SK-N-SH treated with all-trans-retinoic acid at 6 μM for 48 hours (cell line): Measurements from ENCODE around the gene TRIM33.

Experiments
- ATAC-seq: fragments of 200-7000 bp; cut with Tn5 transposase; 3 replicates; pipeline ENCODE4 v1.9.1; 2020; ENCODE audit warnings: mild to moderate bottlenecking, moderate library complexity
- ARNTL ChIP-seq: fragments of 450-650 bp; formaldehyde crosslinking; IDR thresholded peaks from 2 replicates; pipeline ENCODE4 v1.5.0; 2020; ENCODE audit warnings: low read depth, mild to moderate bottlenecking, moderate library complexity, borderline replicate concordance
- BACH2 ChIP-seq: fragments of 250-450 bp; sonication (Bioruptor Pico); IDR thresholded peaks from 2 replicates; pipeline ENCODE4 v1.9.0; 2021; ENCODE audit warnings: mild to moderate bottlenecking, borderline replicate concordance
- CREB5 ChIP-seq: fragments of 250-450 bp; sonication (Bioruptor Pico); IDR thresholded peaks from 2 replicates; pipeline ENCODE4 v1.5.1; 2020; ENCODE audit warnings: low read depth, mild to moderate bottlenecking, moderate library complexity
- CSDC2 ChIP-seq: fragments of 250-450 bp; sonication (Bioruptor Pico); IDR thresholded peaks from 2 replicates; pipeline ENCODE4 v1.5.0; 2020; ENCODE audit warnings: mild to moderate bottlenecking, moderate library complexity
- CSRNP3 ChIP-seq: fragments of 250-450 bp; sonication (Bioruptor Pico); IDR thresholded peaks from 2 replicates; pipeline ENCODE4 v1.5.1; 2021; ENCODE audit warnings: mild to moderate bottlenecking, moderate library complexity
- ESRRG ChIP-seq: fragments of 250-450 bp; sonication (Bioruptor Pico); IDR thresholded peaks from 2 replicates; pipeline ENCODE4 v1.6.1; 2021; ENCODE audit warnings: mild to moderate bottlenecking
- GLIS3 ChIP-seq: fragments of 250-450 bp; sonication (Bioruptor Pico); IDR thresholded peaks from 2 replicates; pipeline ENCODE4 v1.5.0; 2020; ENCODE audit warnings: mild to moderate bottlenecking, moderate library complexity
- ISL1 ChIP-seq: fragments of 250-450 bp; sonication (Bioruptor Pico); IDR thresholded peaks from 2 replicates; pipeline ENCODE4 v2.1.2; 2022; ENCODE audit warnings: mild to moderate bottlenecking, moderate library complexity
- OSR1 ChIP-seq: fragments of 250-450 bp; sonication (Bioruptor Pico); IDR thresholded peaks from 2 replicates; pipeline ENCODE4 v1.8.0; 2022; ENCODE audit warnings: moderate library complexity, mild to moderate bottlenecking, inconsistent platforms
- PATZ1 ChIP-seq: fragments of 250-450 bp; sonication (Bioruptor Pico); IDR thresholded peaks from 2 replicates; pipeline ENCODE4 v1.8.0; 2020; ENCODE audit warnings: mild to moderate bottlenecking, moderate library complexity, borderline replicate concordance
- POU6F1 ChIP-seq: fragments of 250-450 bp; sonication (Bioruptor Pico); IDR thresholded peaks from 2 replicates; pipeline ENCODE4 v1.8.0; 2021; ENCODE audit warnings: low read depth, mild to moderate bottlenecking, moderate library complexity, borderline replicate concordance
- PPARA ChIP-seq: fragments of 250-450 bp; sonication (Bioruptor Pico); IDR thresholded peaks from 2 replicates; pipeline ENCODE4 v1.5.0; 2020; ENCODE audit warnings: mild to moderate bottlenecking, borderline replicate concordance
- RARB ChIP-seq: fragments of 250-450 bp; sonication (Bioruptor Pico); IDR thresholded peaks from 2 replicates; pipeline ENCODE4 v1.8.0; 2021; ENCODE audit warnings: mild to moderate bottlenecking, moderate library complexity
- SNAI2 ChIP-seq: fragments of 250-450 bp; sonication (Bioruptor Pico); IDR thresholded peaks from 2 replicates; pipeline ENCODE4 v1.5.0; 2020; ENCODE audit warnings: mild to moderate bottlenecking, moderate library complexity
- TCF4 ChIP-seq: fragments of 250-450 bp; sonication (Bioruptor Pico); IDR thresholded peaks from 2 replicates; pipeline ENCODE4 v1.8.0; 2021; ENCODE audit warnings: mild to moderate bottlenecking, moderate library complexity, borderline replicate concordance
- TOX ChIP-seq: fragments of 250-450 bp; sonication (Bioruptor Pico); IDR thresholded peaks from 2 replicates; pipeline ENCODE4 v1.8.0; 2021; ENCODE audit warnings: mild to moderate bottlenecking, moderate library complexity, borderline replicate concordance
- ZC3H10 ChIP-seq: fragments of 250-450 bp; sonication (Bioruptor Pico); IDR thresholded peaks from 2 replicates; pipeline ENCODE4 v1.5.1; 2021; ENCODE audit warnings: mild to moderate bottlenecking, moderate library complexity
- ZFP3 ChIP-seq: fragments of 250-450 bp; sonication (Bioruptor Pico); IDR thresholded peaks from 2 replicates; pipeline ENCODE4 v1.5.0; 2020; ENCODE audit warnings: mild to moderate bottlenecking, moderate library complexity
- ZNF70 ChIP-seq: fragments of 450-650 bp; formaldehyde crosslinking; IDR thresholded peaks from 2 replicates; pipeline ENCODE4 v1.5.0; 2020; ENCODE audit warnings: mild to moderate bottlenecking, moderate library complexity
- ZNF8 ChIP-seq: fragments of 450-650 bp; formaldehyde crosslinking; IDR thresholded peaks from 2 replicates; pipeline ENCODE4 v1.5.0; 2020; ENCODE audit warnings: mild to moderate bottlenecking, moderate library complexity

Gene TRIM33

GRCh38 chr1:114462341-114462740 lies 48.7 kb downstream of the TRIM33 start:
- TF ChIP-seq ZNF8 (CRISPR knock-in tag) (no peak), PPARA (CRISPR knock-in tag) (no peak), PATZ1 (CRISPR knock-in tag) (no peak), CSRNP3 (no peak), ISL1 (CRISPR knock-in tag) (no peak), TCF4 (CRISPR knock-in tag) (no peak), CREB5 (CRISPR knock-in tag) (no peak)
- ATAC-seq: no peak

- no peak for TF ChIP-seq TOX (CRISPR knock-in tag)
- TF ChIP-seq ARNTL (CRISPR knock-in tag): no peak
- no peak for TF ChIP-seq ZC3H10 (CRISPR knock-in tag)
- TF ChIP-seq BACH2: no peak
- TF ChIP-seq ZNF8 (CRISPR knock-in tag): no peak
- TF ChIP-seq ESRRG (CRISPR knock-in tag): no peak
- no peak for TF ChIP-seq ZFP3 (CRISPR knock-in tag)
- TF ChIP-seq CSDC2 (CRISPR knock-in tag): no peak
- no peak for ATAC-seq
Measured at GRCh38 chr1:114458237-114458777, 52.7 kb downstream of the TRIM33 start.

GRCh38 chr1:114457675-114458236 lies 53.2 kb downstream of the TRIM33 start:
- no peak for ATAC-seq
- no peak for TF ChIP-seq SNAI2 (CRISPR knock-in tag)
- no peak for TF ChIP-seq CSRNP3
- no peak for TF ChIP-seq TOX (CRISPR knock-in tag)
- no peak for TF ChIP-seq ZC3H10 (CRISPR knock-in tag)
- no peak for TF ChIP-seq ZNF70
- TF ChIP-seq ARNTL (CRISPR knock-in tag): no peak

- no peak for ATAC-seq
- TF ChIP-seq POU6F1 (CRISPR knock-in tag): no peak
- no peak for TF ChIP-seq TOX (CRISPR knock-in tag)
- TF ChIP-seq GLIS3 (CRISPR knock-in tag): no peak
- no peak for TF ChIP-seq CSRNP3
- no peak for TF ChIP-seq RARB (CRISPR knock-in tag)
- TF ChIP-seq TCF4 (CRISPR knock-in tag): no peak
- TF ChIP-seq OSR1 (CRISPR knock-in tag): no peak
- TF ChIP-seq ESRRG (CRISPR knock-in tag): no peak
- no peak for TF ChIP-seq BACH2
- no peak for TF ChIP-seq ZFP3 (CRISPR knock-in tag)
Measured at GRCh38 chr1:114456586-114456985, 54.4 kb downstream of the TRIM33 start.
